ENCODE data around the gene ZNF28.
"Not testable (repeated sequence)": the region's sequence is repeated elsewhere in the genome, so short reads cannot be mapped to it uniquely, and the experiment has no call there.

ZNF28 gene

GRCh38 chr19:52821204-52821960 lies at the start of gene ZNF28:
ZNF28 (minus strand) TSS chr19:52821633; CDS start chr19:52817958, 3,675 bp downstream.
- peak; percentile 26 to 36 for DNase-seq (ENCODE audit: low read depth in 1 of 2, low spot score in 1 of 2)

- not testable (repeated sequence) for DNase-seq (ENCODE audit: low read depth in 1 of 2, low spot score in 1 of 2)
Measured at GRCh38 chr19:52868031-52868430, 46.6 kb upstream of the ZNF28 start.

GRCh38 chr19:52857378-52858191 lies 36.2 kb upstream of the ZNF28 start, which contains the start of gene ZNF468:
ZNF468 (minus strand) TSS chr19:52857619; CDS start chr19:52854272, 3,347 bp downstream.
- peak; percentile 39 to 47 for DNase-seq (ENCODE audit: low read depth in 1 of 2, low spot score in 1 of 2)

- peak in 1 of 2 donors; percentile 0 for DNase-seq (ENCODE audit: low read depth in 1 of 2, low spot score in 1 of 2)
Measured at GRCh38 chr19:52856540-52857377, 35.3 kb upstream of the ZNF28 start.

GRCh38 chr19:52847352-52847751 lies 25.9 kb upstream of the ZNF28 start:
- not testable (repeated sequence) for DNase-seq (ENCODE audit: low read depth in 1 of 2, low spot score in 1 of 2)

GRCh38 chr19:52840825-52841465 lies 19.5 kb upstream of the ZNF28 start:
- DNase-seq (ENCODE audit: low read depth in 1 of 2, low spot score in 1 of 2), result not testable (repeated sequence)

- not testable (repeated sequence) for DNase-seq (ENCODE audit: low read depth in 1 of 2, low spot score in 1 of 2)
Measured at GRCh38 chr19:52834289-52834688, 12.9 kb upstream of the ZNF28 start.

- DNase-seq (ENCODE audit: low read depth in 1 of 2, low spot score in 1 of 2), result not testable (repeated sequence)
Measured at GRCh38 chr19:52833541-52833940, 12.1 kb upstream of the ZNF28 start.

GRCh38 chr19:52829866-52830265 lies 8.4 kb upstream of the ZNF28 start:
- DNase-seq (ENCODE audit: low read depth in 1 of 2, low spot score in 1 of 2), result not testable (repeated sequence)

GRCh38 chr19:52825765-52826164 lies 4.3 kb upstream of the ZNF28 start:
- no peak for DNase-seq (ENCODE audit: low read depth in 1 of 2, low spot score in 1 of 2)

- no peak for DNase-seq (ENCODE audit: low read depth in 1 of 2, low spot score in 1 of 2)
Measured at GRCh38 chr19:52823676-52824075, 2.2 kb upstream of the ZNF28 start.

- DNase-seq (ENCODE audit: low read depth in 1 of 2, low spot score in 1 of 2), result peak in 1 of 2 donors; percentile 3
Measured at GRCh38 chr19:52820472-52821203, 795 bp downstream of the ZNF28 start.

GRCh38 chr19:52809801-52810200 lies 11.6 kb downstream of the ZNF28 start:
- no peak for DNase-seq (ENCODE audit: low read depth in 1 of 2, low spot score in 1 of 2)

- DNase-seq (ENCODE audit: low read depth in 1 of 2, low spot score in 1 of 2), result not testable (repeated sequence)
Measured at GRCh38 chr19:52799950-52800640, 21.3 kb downstream of the ZNF28 start.

- DNase-seq (ENCODE audit: low read depth in 1 of 2, low spot score in 1 of 2), result no peak
Measured at GRCh38 chr19:52789440-52789839, 32.0 kb downstream of the ZNF28 start.

- peak; percentile 62 to 64 for DNase-seq (ENCODE audit: low read depth in 1 of 2, low spot score in 1 of 2)
Measured at GRCh38 chr19:52786464-52787354, 34.7 kb downstream of the ZNF28 start, which contains the start of gene ZNF600. ZNF600 (minus strand) TSS chr19:52786791; CDS start chr19:52778888, 7,903 bp downstream.

GRCh38 chr19:52786078-52786463 lies 35.4 kb downstream of the ZNF28 start:
- no peak for DNase-seq (ENCODE audit: low read depth in 1 of 2, low spot score in 1 of 2)

- DNase-seq (ENCODE audit: low read depth in 1 of 2, low spot score in 1 of 2), result no peak
Measured at GRCh38 chr19:52785506-52785905, 35.9 kb downstream of the ZNF28 start.
